ENCODE measurements around the gene PCDHGA5.

- no peak for TF ChIP-seq CTCF (IDR thresholded peaks at IDR 0.05; ENCODE audit: insufficient read depth, low read length)
- no peak for TF ChIP-seq POLR2AphosphoS5 (IDR thresholded peaks at IDR 0.05; ENCODE audit: low read depth)
- no peak for TF ChIP-seq REST (IDR thresholded peaks at IDR 0.05; ENCODE audit: insufficient replicate concordance, low read depth)
- no peak for TF ChIP-seq SPI1 (IDR thresholded peaks at IDR 0.05; ENCODE audit: borderline replicate concordance, low read depth)
- TF ChIP-seq GABPA (IDR thresholded peaks at IDR 0.05; ENCODE audit: low read depth): no peak
Observed at GRCh38 chr5:141373673-141374317, 9.8 kb downstream of the PCDHGA5 start, which contains the start of gene PCDHGA6.
